HG03095 (cell line): ENCODE data around the gene SETD3.

Experiments
- ATAC-seq: cut with Tn5 transposase; IDR thresholded peaks from one replicate; pipeline ENCODE4 v1.9.1; 2021; ENCODE audit warnings: moderate library complexity; ENCODE audit not compliant: unreplicated experiment

Gene SETD3

GRCh38 chr14:99497894-99498293 lies 17.2 kb upstream of the SETD3 start:
- no peak for ATAC-seq

- no peak for ATAC-seq
Observed at GRCh38 chr14:99497341-99497740, 16.7 kb upstream of the SETD3 start.

- ATAC-seq, result no peak
Observed at GRCh38 chr14:99484106-99484505, 3.4 kb upstream of the SETD3 start.

- ATAC-seq, result no peak
Observed at GRCh38 chr14:99481745-99482099, 1.1 kb upstream of the SETD3 start.

GRCh38 chr14:99480917-99481744 lies 472 bp upstream of the SETD3 start, which contains the start of gene CCNK:
Gene CCNK, plus strand, starts transcription at chr14:99481409. Its CDS starts 11,269 bp downstream, at chr14:99492678.
- peak; percentile 89 for ATAC-seq

- ATAC-seq, result no peak
Observed at GRCh38 chr14:99479160-99479905, 1.3 kb downstream of the SETD3 start.

GRCh38 chr14:99478128-99478527 lies 2.5 kb downstream of the SETD3 start:
- ATAC-seq, result no peak

- no peak for ATAC-seq
Observed at GRCh38 chr14:99476864-99477263, 3.8 kb downstream of the SETD3 start.

- ATAC-seq, result no peak
Observed at GRCh38 chr14:99475660-99476059, 5.0 kb downstream of the SETD3 start.

- ATAC-seq, result no peak
Observed at GRCh38 chr14:99475179-99475578, 5.5 kb downstream of the SETD3 start.

GRCh38 chr14:99473458-99473857 lies 7.2 kb downstream of the SETD3 start:
- ATAC-seq, result no peak

GRCh38 chr14:99472937-99473336 lies 7.7 kb downstream of the SETD3 start:
- no peak for ATAC-seq

- ATAC-seq, result no peak
Observed at GRCh38 chr14:99471731-99472130, 8.9 kb downstream of the SETD3 start.

GRCh38 chr14:99468836-99469592 lies 11.6 kb downstream of the SETD3 start:
- ATAC-seq, result no peak

- ATAC-seq, result no peak
Observed at GRCh38 chr14:99468081-99468480, 12.6 kb downstream of the SETD3 start.

GRCh38 chr14:99467336-99468078 lies 13.2 kb downstream of the SETD3 start:
- ATAC-seq, result no peak

- ATAC-seq, result no peak
Observed at GRCh38 chr14:99466758-99467157, 13.9 kb downstream of the SETD3 start.

- no peak for ATAC-seq
Observed at GRCh38 chr14:99465288-99465687, 15.4 kb downstream of the SETD3 start.

GRCh38 chr14:99463974-99464373 lies 16.7 kb downstream of the SETD3 start:
- no peak for ATAC-seq

- no peak for ATAC-seq
Observed at GRCh38 chr14:99462210-99462609, 18.4 kb downstream of the SETD3 start.
